ENCODE data around the gene PPP2R2B.

DNA sequence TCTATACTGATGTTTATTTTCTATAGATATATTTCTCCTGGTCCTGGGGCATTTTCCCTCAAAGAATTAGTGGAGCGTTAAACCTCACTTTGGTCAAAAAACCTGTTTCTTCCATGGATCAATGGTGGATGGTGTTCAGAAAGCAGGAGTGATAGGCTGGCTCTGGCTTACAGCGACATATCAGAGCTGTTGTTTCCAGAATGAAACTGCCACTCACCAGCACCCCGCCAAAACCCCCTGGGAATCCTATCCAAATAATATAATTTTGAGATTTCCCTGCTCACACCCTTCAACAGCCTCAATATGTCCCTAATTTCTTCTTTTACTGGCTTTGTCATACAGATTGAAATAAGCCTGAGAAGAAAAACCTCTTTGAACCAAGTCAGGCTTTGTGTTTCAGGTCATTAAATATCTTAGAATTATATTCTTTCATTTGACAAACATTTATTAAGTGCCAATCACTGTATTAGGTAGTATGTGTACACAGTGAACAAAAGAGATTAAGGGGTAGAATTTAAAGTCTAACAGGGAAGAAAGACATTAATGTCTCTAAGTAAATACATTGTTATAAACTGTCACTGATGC is 218.1 kb downstream of the PPP2R2B start:
- TF ChIP-seq, protein P1, sequence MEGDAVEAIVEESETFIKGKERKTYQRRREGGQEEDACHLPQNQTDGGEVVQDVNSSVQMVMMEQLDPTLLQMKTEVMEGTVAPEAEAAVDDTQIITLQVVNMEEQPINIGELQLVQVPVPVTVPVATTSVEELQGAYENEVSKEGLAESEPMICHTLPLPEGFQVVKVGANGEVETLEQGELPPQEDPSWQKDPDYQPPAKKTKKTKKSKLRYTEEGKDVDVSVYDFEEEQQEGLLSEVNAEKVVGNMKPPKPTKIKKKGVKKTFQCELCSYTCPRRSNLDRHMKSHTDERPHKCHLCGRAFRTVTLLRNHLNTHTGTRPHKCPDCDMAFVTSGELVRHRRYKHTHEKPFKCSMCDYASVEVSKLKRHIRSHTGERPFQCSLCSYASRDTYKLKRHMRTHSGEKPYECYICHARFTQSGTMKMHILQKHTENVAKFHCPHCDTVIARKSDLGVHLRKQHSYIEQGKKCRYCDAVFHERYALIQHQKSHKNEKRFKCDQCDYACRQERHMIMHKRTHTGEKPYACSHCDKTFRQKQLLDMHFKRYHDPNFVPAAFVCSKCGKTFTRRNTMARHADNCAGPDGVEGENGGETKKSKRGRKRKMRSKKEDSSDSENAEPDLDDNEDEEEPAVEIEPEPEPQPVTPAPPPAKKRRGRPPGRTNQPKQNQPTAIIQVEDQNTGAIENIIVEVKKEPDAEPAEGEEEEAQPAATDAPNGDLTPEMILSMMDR (IDR thresholded peaks at IDR 0.05 in 2 of 3, conservative IDR thresholded peaks at IDR 0.05 in 1 of 3; ENCODE audit: borderline replicate concordance in 1 of 3, insufficient read depth in 1 of 3, low read depth in 2 of 3, low read length in 2 of 3): no peak
- TF ChIP-seq, protein P2, sequence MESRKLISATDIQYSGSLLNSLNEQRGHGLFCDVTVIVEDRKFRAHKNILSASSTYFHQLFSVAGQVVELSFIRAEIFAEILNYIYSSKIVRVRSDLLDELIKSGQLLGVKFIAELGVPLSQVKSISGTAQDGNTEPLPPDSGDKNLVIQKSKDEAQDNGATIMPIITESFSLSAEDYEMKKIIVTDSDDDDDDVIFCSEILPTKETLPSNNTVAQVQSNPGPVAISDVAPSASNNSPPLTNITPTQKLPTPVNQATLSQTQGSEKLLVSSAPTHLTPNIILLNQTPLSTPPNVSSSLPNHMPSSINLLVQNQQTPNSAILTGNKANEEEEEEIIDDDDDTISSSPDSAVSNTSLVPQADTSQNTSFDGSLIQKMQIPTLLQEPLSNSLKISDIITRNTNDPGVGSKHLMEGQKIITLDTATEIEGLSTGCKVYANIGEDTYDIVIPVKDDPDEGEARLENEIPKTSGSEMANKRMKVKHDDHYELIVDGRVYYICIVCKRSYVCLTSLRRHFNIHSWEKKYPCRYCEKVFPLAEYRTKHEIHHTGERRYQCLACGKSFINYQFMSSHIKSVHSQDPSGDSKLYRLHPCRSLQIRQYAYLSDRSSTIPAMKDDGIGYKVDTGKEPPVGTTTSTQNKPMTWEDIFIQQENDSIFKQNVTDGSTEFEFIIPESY (IDR thresholded peaks at IDR 0.05; ENCODE audit: extremely low read depth, insufficient replicate concordance, low read length): no peak
- TF ChIP-seq TCF7L2 (IDR thresholded peaks at IDR 0.05; ENCODE audit: borderline replicate concordance, extremely low read depth, insufficient read depth, insufficient read length) (no peak), POLR2AphosphoS5 (IDR thresholded peaks at IDR 0.05; ENCODE audit: low read depth, low read length) (no peak), CEBPB (IDR thresholded peaks at IDR 0.05; ENCODE audit: low read depth) (no peak), JUND (IDR thresholded peaks at IDR 0.05) (no peak)
- TF ChIP-seq, protein P3, sequence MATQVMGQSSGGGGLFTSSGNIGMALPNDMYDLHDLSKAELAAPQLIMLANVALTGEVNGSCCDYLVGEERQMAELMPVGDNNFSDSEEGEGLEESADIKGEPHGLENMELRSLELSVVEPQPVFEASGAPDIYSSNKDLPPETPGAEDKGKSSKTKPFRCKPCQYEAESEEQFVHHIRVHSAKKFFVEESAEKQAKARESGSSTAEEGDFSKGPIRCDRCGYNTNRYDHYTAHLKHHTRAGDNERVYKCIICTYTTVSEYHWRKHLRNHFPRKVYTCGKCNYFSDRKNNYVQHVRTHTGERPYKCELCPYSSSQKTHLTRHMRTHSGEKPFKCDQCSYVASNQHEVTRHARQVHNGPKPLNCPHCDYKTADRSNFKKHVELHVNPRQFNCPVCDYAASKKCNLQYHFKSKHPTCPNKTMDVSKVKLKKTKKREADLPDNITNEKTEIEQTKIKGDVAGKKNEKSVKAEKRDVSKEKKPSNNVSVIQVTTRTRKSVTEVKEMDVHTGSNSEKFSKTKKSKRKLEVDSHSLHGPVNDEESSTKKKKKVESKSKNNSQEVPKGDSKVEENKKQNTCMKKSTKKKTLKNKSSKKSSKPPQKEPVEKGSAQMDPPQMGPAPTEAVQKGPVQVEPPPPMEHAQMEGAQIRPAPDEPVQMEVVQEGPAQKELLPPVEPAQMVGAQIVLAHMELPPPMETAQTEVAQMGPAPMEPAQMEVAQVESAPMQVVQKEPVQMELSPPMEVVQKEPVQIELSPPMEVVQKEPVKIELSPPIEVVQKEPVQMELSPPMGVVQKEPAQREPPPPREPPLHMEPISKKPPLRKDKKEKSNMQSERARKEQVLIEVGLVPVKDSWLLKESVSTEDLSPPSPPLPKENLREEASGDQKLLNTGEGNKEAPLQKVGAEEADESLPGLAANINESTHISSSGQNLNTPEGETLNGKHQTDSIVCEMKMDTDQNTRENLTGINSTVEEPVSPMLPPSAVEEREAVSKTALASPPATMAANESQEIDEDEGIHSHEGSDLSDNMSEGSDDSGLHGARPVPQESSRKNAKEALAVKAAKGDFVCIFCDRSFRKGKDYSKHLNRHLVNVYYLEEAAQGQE (IDR thresholded peaks at IDR 0.05; ENCODE audit: low read depth): no peak
- TF ChIP-seq, protein P4, sequence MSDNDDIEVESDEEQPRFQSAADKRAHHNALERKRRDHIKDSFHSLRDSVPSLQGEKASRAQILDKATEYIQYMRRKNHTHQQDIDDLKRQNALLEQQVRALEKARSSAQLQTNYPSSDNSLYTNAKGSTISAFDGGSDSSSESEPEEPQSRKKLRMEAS (IDR thresholded peaks at IDR 0.05): no peak
